ENCODE results near the gene KLHL10. TPM values are rescaled to one million over a fixed set of nuclear protein-coding genes. Genes with fewer than 3 reads are reported as not detected.

KLHL10 gene
- total and polyA plus RNA-seq, 2 of the 13 experiments (the other 11 are each of a cell fraction or from before 2014, with no cell fraction given): 0.04 to 0.08 TPM

GRCh38 chr17:41865596-41865893 lies 27.9 kb downstream of the KLHL10 start (continued):
- TF ChIP-seq ZNF512 (CRISPR knock-in tag; IDR thresholded peaks at IDR 0.05): 0 out of 2 replicates have a peak, but pooled peaks have one; percentile 47
- TF ChIP-seq ZNF572 (CRISPR knock-in tag; IDR thresholded peaks at IDR 0.05): no peak
- peak; percentile 65; the same call in 1 of the 2 replicates for TF ChIP-seq KDM2A (CRISPR knock-in tag; IDR thresholded peaks at IDR 0.05; ENCODE audit: borderline replicate concordance, low read depth)
- TF ChIP-seq HIC2 (CRISPR knock-in tag; IDR thresholded peaks at IDR 0.05; ENCODE audit: low read depth): no peak
- no peak for TF ChIP-seq ZNF441 (CRISPR knock-in tag; IDR thresholded peaks at IDR 0.05; ENCODE audit: borderline replicate concordance)
- TF ChIP-seq CHD4 (IDR thresholded peaks at IDR 0.05; ENCODE audit: borderline replicate concordance, low read length): no peak
- TF ChIP-seq ZFP90 (CRISPR knock-in tag; IDR thresholded peaks at IDR 0.05; ENCODE audit: borderline replicate concordance): no peak
- peak; percentile 25 for TF ChIP-seq MAX (IDR thresholded peaks at IDR 0.05)
- TF ChIP-seq AKNA (CRISPR knock-in tag; IDR thresholded peaks at IDR 0.05; ENCODE audit: borderline replicate concordance): no peak
- peak; percentile 17; the same call in 1 of the 2 replicates for TF ChIP-seq THAP7 (CRISPR knock-in tag; IDR thresholded peaks at IDR 0.05)
- TF ChIP-seq TRIM22 (IDR thresholded peaks at IDR 0.05): no peak
- no peak for TF ChIP-seq ZFP82 (CRISPR knock-in tag; IDR thresholded peaks at IDR 0.05; ENCODE audit: borderline replicate concordance)
- TF ChIP-seq ZNF430 (CRISPR knock-in tag; IDR thresholded peaks at IDR 0.05): peak; percentile 3; the same call in 1 of the 2 replicates
- TF ChIP-seq SOX13 (IDR thresholded peaks at IDR 0.05): 0 out of 2 replicates have a peak, but pooled peaks have one; percentile 1
- no peak for TF ChIP-seq SOX13 (CRISPR knock-in tag; conservative IDR thresholded peaks at IDR 0.05 in 1 of 2, IDR thresholded peaks at IDR 0.05 in 1 of 2)
- TF ChIP-seq ZNF513 (CRISPR knock-in tag; conservative IDR thresholded peaks at IDR 0.05): 0 out of 2 replicates have a peak, but pooled peaks have one; percentile 4
- peak; percentile 38; the same call in 1 of the 2 replicates for TF ChIP-seq RFXAP (CRISPR knock-in tag; IDR thresholded peaks at IDR 0.05; ENCODE audit: borderline replicate concordance)
